HG03064 (cell line): ENCODE measurements around the gene CIITA.
"Not testable (repeated sequence)": the region's sequence is repeated elsewhere in the genome, so short reads cannot be mapped to it uniquely, and the experiment has no call there.

Experiments used
- ATAC-seq: cut with Tn5 transposase; IDR thresholded peaks from one replicate; pipeline ENCODE4 v1.9.1; 2021; ENCODE audit warnings: low read depth; ENCODE audit not compliant: unreplicated experiment

CIITA gene

DNA sequence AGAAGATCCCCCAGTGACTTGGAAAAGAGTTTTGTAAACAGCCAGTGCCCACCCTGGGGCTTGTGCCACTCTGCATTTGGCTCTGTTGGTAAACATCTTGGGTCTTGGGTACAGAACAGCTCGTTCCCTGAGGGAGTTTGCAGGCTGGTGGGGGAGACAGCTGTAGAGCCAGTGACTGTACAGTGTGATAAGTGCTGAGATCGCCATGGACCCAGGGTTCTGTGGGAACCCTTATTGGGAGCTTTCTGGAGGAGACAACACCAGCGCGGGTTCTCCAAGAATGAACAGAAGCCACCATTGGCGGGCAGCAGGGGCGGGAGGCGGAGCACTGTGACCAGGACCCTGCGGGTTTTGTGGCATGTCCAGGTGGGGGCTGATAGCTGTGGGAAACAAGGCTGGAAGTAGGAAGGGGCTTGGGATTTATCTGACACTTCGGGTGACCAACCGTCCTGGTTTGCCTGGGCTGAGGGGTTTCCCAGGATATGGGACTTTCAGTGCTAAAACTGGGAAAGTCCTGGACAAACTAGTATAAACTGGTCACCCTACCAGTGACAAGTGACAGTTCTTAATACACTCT lies 70.3 kb downstream of the CIITA start:
- no peak for ATAC-seq

- ATAC-seq: peak; percentile 67
Measured at GRCh38 chr16:10949424-10949970, 72.5 kb downstream of the CIITA start.

- no peak for ATAC-seq
Measured at GRCh38 chr16:10950393-10950792, 73.4 kb downstream of the CIITA start.

GRCh38 chr16:10951026-10951425 lies 74.0 kb downstream of the CIITA start:
- no peak for ATAC-seq

GRCh38 chr16:10954903-10955302 lies 77.9 kb downstream of the CIITA start:
- no peak for ATAC-seq

DNA sequence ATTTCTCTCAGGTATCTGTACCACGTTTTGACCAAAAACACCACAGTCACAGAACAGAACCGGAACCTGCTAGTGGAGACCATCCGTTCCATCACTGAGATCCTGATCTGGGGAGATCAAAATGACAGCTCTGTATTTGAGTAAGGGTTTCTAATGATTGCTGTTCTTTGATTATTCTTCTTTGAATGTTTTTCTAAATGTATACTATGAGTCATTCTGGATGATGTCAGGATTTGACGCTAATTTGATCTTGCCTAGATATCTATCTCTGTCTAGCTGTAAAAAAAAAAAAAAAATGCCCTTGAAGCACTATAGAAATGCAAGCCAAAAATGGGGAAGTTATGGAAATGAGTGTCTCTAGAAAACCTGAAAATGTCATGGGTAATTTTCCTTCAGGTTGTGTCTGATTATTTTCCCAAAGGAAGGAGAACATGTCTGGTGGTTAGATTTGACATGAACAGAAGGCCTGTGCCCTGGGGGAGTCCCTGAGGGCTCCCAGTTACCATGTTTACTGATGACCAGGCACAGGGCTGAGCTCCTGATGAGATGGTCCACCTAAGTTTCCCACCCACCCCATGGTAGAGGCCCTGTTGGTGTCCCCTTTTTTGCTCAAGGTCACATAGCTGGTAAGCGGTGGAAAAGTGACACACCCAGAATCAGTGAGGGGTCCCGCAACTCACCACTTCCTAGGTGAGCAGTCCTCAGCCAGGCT lies 80.9 kb downstream of the CIITA start:
- ATAC-seq: no peak

GRCh38 chr16:10959161-10959560 lies 82.2 kb downstream of the CIITA start:
- ATAC-seq: no peak

DNA sequence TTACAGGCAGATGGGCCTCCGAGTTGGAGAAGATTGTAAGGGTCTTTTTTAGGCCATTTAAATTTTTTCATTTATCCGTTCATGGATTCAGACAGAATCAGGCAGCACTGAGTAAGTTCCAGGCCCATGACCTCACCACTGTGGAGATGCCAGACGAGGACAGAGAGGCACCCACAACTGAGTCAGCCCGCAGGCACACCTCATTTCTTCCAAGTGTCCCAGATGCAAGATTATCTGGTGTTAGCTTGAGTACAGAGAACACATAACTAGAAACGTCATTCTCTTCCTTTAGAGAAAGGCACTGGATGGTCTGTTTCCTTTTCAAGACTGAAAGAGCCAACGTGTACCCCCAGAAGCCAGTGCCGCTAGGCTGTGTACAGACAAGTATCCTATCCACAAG lies 84.2 kb downstream of the CIITA start:
- ATAC-seq: no peak

DNA sequence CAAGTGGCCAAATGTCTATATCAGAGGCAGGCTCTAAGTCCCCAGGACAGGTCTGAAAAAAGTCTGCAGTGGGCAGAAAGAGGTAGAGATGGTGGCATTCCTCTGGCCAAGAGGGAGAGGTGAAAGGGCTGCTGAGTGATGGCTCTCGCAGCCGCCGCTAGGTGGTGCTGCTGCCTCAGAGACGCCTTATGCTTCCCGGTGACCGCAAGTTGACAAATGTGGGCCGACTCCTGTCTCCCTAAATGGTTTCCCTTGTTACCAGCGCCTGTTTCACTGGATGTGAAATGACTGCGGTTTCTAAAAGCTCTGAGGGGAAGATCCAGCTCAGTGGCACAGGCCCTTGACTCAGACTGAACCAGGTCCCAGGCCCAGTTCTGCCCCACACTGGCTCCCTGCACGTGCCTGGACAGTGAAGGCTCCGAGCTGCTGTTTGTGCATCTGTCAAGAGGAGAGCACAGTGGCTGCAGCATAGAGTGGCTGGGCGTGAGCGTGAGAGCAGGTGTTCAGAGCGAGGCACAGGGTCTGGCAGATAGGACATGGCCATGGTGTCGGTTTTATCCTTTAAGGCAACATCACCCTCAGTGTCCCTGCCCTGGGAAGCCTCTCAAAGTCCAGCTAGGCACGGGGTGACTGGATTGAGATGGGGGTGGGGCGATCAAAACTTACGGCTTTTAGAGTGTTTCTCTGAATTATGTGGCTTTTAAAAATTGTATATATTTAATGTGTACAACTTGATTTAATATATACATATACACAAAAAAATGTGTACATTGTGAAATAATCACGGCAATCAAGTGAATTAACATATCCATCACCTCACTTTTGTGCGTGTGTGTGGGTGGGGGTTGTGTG lies 87.3 kb downstream of the CIITA start:
- ATAC-seq: no peak

GRCh38 chr16:10964891-10965326 lies 87.9 kb downstream of the CIITA start:
- ATAC-seq: peak; percentile 45

DNA sequence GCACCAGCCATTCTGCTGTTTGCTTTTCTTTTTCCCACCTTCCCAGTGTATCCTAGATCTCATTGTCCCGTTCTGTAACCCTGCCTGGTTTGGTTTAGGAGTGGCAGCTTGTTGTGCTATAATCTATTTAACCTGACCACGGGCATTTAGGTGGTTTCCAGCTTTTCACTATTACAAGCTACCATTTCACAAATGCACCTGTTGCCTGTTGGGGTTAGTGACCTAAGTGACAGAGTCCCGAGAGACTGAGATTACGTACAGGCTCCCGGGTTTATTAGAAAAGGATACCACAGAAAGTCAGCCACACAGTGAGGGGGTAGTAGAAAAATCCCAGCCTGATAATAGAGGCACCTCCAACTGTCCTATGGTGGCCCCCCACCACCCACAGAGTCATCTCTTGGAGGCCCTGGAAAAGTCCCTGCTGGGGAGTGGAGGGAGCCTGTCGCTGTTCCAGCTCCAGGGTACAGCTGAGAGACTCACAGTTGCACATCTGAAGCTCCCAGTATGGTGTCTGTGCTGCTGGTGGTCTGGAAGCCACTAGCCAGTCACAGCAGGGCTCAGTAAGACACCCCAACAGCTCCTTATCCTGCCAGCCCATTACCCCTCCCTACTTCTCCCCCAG lies 88.5 kb downstream of the CIITA start:
- peak; percentile 50 for ATAC-seq

DNA sequence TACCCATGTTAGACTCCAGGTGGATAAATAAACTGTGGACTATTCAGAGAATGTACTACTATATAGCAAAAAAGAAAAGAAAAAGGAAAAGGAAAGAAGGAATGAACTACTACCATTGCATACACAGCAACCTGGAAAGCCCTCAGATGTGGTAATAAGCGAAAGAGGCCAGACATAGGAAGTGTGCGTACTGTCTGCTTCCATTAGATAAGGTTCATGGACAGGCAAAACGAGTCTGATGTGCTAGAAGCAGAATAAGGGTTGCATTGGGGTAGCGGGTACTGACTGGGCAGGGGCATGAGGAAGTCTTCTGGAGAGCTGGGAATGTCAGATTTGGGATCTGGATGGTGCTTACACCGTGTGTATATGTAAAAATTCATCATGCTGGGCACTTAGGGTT lies 89.1 kb downstream of the CIITA start:
- ATAC-seq: no peak

DNA sequence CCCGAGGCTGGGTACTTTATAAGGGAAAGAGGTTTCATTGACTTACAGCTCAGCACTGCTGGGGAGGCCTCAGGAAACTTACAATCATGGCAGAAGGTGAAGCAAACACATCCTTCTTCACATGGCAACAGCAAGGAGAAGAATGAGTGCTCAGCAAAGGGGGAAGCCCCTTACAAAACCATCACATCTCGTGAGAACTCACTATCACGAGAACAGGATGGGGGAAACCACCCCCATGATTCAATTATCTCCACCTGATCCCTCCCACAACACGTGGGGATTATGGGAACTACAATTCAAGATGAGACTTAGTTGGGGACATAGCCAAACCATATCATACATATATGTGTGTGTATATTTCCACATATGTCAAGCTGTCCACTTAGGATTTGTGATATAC lies 89.6 kb downstream of the CIITA start:
- not testable (repeated sequence) for ATAC-seq

DNA sequence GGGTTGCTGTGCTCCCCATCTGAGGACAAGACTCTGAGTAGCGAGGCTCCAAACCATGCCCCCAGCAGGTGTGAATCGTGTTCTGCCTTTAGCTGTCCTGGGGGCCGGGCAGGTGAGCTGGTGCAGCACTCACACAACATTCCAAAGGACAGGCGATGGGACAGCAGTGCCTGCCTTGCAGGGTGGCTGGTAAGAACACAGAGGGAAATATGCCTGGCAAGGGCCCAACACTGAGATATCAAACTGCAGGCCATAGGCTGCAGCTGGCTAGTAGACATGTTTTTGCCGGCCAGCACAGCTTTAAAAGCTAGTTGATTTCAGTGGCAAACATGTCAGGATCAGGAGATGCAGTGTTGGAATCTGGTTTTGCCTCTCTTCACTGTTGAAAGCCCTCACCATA lies 91.0 kb downstream of the CIITA start:
- no peak for ATAC-seq

GRCh38 chr16:10968498-10968897 lies 91.5 kb downstream of the CIITA start:
- no peak for ATAC-seq

- ATAC-seq: no peak
Measured at GRCh38 chr16:10969615-10970014, 92.6 kb downstream of the CIITA start.

DNA sequence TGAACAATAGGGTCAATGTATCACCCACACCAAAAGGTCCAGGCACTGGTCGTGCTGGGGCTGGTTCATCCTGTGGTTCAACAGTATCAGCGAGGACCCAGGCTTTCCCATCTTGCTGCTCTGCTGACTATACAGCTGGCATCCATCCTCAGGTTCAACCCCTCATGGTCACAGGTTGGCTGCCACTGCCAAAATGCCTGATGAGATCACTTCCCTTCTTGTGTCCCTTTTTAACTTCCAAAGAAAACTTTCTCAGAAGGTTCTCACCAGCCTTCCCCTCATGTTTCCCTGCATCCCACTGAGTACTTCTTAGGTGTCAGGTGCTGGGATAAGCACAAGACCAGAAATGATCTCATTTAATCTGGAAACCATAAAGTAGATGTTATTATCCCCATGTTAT lies 93.1 kb downstream of the CIITA start:
- no peak for ATAC-seq

GRCh38 chr16:10971560-10971961 lies 94.6 kb downstream of the CIITA start:
- no peak for ATAC-seq

DNA sequence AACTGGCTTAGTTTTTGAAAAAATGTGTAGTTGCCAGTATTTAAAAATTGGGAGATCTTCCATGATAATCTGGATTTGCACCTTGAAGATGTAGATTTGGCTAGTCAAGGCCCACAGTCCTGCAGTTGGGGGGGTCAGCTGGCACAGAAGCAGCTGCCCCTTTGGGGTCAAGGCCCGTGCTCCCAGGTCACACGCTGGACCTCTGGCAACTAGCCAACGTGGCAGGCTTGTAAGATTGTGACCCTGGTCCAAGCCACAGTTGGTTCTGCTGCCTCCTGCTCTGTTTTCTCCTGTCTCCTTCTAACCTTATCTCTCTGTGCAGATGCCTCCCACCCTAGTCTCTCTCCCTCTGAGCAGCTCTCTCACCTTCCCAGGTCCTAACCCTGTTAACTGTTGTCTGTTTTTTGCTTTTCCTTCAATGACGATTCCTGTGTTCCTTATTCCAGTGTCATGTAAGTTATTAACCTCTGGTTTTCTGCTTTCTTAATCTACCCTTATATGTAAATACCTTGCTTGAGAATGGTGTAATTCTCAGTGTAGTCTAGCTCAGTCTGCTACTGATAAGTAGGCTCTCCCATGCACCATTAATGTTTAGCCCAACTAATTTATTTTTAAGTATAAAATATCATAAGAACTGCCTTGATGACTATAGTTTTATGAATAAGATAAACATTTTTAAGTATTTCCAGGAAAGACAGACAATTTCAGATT lies 95.3 kb downstream of the CIITA start:
- ATAC-seq: no peak

DNA sequence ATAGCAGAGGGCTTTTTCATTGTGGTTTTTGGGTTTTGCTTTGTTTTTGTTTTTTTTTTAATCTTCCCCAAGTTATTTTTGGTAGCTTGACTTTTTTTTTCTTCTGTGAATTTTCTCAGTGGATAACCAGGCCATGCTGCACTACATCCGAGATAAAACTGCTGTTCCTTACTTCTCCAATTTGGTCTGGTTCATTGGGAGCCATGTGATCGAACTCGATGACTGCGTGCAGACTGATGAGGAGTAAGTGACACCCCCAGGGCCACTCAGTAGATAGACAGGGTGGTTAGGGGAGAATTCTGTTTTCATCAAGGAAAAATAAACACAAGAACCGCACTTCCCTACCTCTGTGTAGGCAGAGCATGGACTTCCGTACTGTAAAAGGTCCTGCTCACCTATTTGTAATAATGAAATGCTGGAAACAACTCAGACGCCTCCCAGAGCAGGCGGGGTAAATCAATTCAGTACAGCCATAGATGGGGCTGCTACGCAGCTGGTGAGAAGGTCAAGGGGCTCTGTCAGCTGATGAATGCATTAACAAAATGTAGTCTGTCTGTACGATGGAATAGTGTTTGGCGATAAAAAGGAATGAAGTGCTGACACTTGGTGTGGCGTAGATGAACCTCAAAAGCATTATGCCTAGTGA lies 95.9 kb downstream of the CIITA start:
- no peak for ATAC-seq
